Measurements from ENCODE around the gene AUH. TPM values are rescaled to one million over a fixed set of nuclear protein-coding genes. Genes with fewer than 3 reads are reported as not detected.
"Not testable (repeated sequence)": the region's sequence is repeated elsewhere in the genome, so short reads cannot be mapped to it uniquely, and the experiment has no call there.

The AUH gene
- total RNA-seq, result 10 to 100 TPM; 22.1 to 22.7 TPM
- long read RNA-seq, transcript AUH-202 (10 exons, 1,577 nt), result major isoform, 24 of 40 reads
- long read RNA-seq, partial matches to known transcripts, result 1 of 40 reads
- long read RNA-seq, other reads (novel, unspliced or antisense), result 15 of 40 reads

GRCh38 chr9:91361291-91362050 is at the start of gene AUH:
Gene AUH (minus strand): TSS chr9:91361918. CDS start chr9:91361889, 29 bp downstream.
- peak; percentile 100 for ATAC-seq
- DNase-seq, result peak; percentile 87
- intact Hi-C loops (cut with DNase I), result loop anchor here (5.0 to 10.0 kb wide), 2 partner anchors 61 to 1057 kb away; partner anchors contain the start of gene NFIL3 (in 1 of the 2)

- DNase-seq (no peak), ATAC-seq (peak in 1 of 2 donors; percentile 27)
- intact Hi-C loops (cut with DNase I), result no loop called here
Measured at GRCh38 chr9:91411096-91411771, 49.5 kb upstream of the AUH start.

- DNase-seq (no peak), ATAC-seq (no peak)
- intact Hi-C loops (cut with DNase I), result no loop called here
Measured at GRCh38 chr9:91410161-91410560, 48.4 kb upstream of the AUH start.

GRCh38 chr9:91408475-91408874 is 46.8 kb upstream of the AUH start:
- intact Hi-C loops (cut with DNase I), result no loop called here
- DNase-seq (no peak), ATAC-seq (peak in 1 of 2 donors; percentile 22)

GRCh38 chr9:91407580-91408318 is 46.0 kb upstream of the AUH start:
- DNase-seq (no peak), ATAC-seq (peak; percentile 65 to 87)
- intact Hi-C loops (cut with DNase I), result no loop called here

- intact Hi-C loops (cut with DNase I), result no loop called here
- no peak for ATAC-seq
Measured at GRCh38 chr9:91405343-91406077, 43.8 kb upstream of the AUH start.

GRCh38 chr9:91403665-91404543 is 42.2 kb upstream of the AUH start:
- ATAC-seq (no peak), DNase-seq (no peak)
- intact Hi-C loops (cut with DNase I), result loop anchor here in 1 of 2 donors (5.0 kb wide), 1 partner anchor 37 kb away; no protein-coding TSS in a partner anchor

More at GRCh38 chr9:91405343-91406077, 43.8 kb upstream of the AUH start:
- no peak for DNase-seq

GRCh38 chr9:91398926-91399325 is 37.2 kb upstream of the AUH start:
- ATAC-seq (no peak), DNase-seq (no peak)
- intact Hi-C loops (cut with DNase I), result no loop called here

GRCh38 chr9:91395553-91396471 is 34.1 kb upstream of the AUH start:
- DNase-seq, result no peak
- no peak for ATAC-seq
- intact Hi-C loops (cut with DNase I), result no loop called here

GRCh38 chr9:91395106-91395552 is 33.4 kb upstream of the AUH start:
- DNase-seq, result no peak
- ATAC-seq, result peak in 1 of 2 donors; percentile 30
- intact Hi-C loops (cut with DNase I), result no loop called here

GRCh38 chr9:91393826-91394225 is 32.1 kb upstream of the AUH start:
- DNase-seq, result no peak
- no peak for ATAC-seq
- intact Hi-C loops (cut with DNase I), result no loop called here

- intact Hi-C loops (cut with DNase I), result no loop called here
- ATAC-seq (no peak), DNase-seq (no peak)
Measured at GRCh38 chr9:91392435-91392834, 30.7 kb upstream of the AUH start.

- no peak for ATAC-seq
- no peak for DNase-seq
- intact Hi-C loops (cut with DNase I), result no loop called here
Measured at GRCh38 chr9:91391818-91392217, 30.1 kb upstream of the AUH start.

- DNase-seq (no peak), ATAC-seq (no peak)
- intact Hi-C loops (cut with DNase I), result no loop called here
Measured at GRCh38 chr9:91391412-91391811, 29.7 kb upstream of the AUH start.

GRCh38 chr9:91389686-91390085 is 28.0 kb upstream of the AUH start:
- ATAC-seq; DNase-seq; intact Hi-C loops (cut with DNase I): not testable (repeated sequence)

GRCh38 chr9:91386765-91387164 is 25.0 kb upstream of the AUH start:
- DNase-seq (no peak), ATAC-seq (no peak)
- intact Hi-C loops (cut with DNase I), result no loop called here

GRCh38 chr9:91384954-91385353 is 23.2 kb upstream of the AUH start:
- DNase-seq (no peak), ATAC-seq (no peak)
- intact Hi-C loops (cut with DNase I), result no loop called here

Measured in left cardiac atrium (tissue), 4 donors.